H1 (cell line): ENCODE measurements around the gene OTC.
A peak's percentile ranks its signal among the peaks of the same experiment; 100 is the strongest.

Experiments
- EP300 ChIP-seq, 2 experiments: IDR thresholded peaks; 1 replicate in 1 of 2; 2 replicates in 1 of 2; pipeline ENCODE4 v1.6.1; 2011 to 2012; ENCODE audit warnings: low read depth in 2 of 2, low read length in 2 of 2, mild to moderate bottlenecking in 2 of 2, borderline replicate concordance in 1 of 2, inconsistent platforms in 1 of 2, moderate library complexity in 1 of 2
- TF ChIP-seq, protein P1 (sequence below), 3 experiments: IDR thresholded peaks; 1 replicate in 2 of 3; 2 replicates in 1 of 3; pipeline versions ENCODE4 v1.5.1 to v1.6.1; 2011; ENCODE audit warnings: low read length in 3 of 3, mild to moderate bottlenecking in 3 of 3, inconsistent platforms in 2 of 3, low read depth in 1 of 3, moderate library complexity in 1 of 3; ENCODE audit not compliant: insufficient read depth in 1 of 3; ENCODE audit errors: control extremely low read depth in 1 of 3

DNA sequence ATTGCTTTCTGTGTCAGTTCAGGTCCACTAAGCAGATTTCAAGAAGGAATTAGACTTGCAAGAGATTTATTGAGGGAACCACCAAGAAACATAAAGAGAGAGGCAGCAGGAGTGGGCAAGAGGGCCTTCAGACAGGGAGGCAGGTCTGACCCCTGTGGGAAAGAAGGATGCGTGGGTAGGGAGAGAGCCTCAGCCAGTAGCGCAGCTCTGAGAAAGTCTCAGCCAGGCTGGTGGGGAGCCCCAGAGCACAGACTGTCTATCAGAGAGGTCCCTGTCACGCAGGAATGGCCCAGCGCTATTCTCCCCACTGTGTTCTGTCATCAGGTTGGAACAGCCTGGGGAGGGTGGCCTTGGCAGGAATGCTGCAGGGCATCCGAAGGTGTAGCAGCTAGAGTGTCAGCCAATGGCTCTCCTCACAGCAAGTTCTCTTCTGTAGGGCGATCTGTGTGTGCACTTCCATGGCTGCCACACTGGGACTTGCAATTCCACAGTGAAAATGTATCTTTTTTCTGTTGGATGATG, 48.0 kb downstream of the OTC start:
- TF ChIP-seq, protein P1, sequence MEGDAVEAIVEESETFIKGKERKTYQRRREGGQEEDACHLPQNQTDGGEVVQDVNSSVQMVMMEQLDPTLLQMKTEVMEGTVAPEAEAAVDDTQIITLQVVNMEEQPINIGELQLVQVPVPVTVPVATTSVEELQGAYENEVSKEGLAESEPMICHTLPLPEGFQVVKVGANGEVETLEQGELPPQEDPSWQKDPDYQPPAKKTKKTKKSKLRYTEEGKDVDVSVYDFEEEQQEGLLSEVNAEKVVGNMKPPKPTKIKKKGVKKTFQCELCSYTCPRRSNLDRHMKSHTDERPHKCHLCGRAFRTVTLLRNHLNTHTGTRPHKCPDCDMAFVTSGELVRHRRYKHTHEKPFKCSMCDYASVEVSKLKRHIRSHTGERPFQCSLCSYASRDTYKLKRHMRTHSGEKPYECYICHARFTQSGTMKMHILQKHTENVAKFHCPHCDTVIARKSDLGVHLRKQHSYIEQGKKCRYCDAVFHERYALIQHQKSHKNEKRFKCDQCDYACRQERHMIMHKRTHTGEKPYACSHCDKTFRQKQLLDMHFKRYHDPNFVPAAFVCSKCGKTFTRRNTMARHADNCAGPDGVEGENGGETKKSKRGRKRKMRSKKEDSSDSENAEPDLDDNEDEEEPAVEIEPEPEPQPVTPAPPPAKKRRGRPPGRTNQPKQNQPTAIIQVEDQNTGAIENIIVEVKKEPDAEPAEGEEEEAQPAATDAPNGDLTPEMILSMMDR (IDR thresholded peaks at IDR 0.05; ENCODE audit: control extremely low read depth in 1 of 3, insufficient read depth in 1 of 3, low read depth in 1 of 3, low read length in 3 of 3) = no peak
- TF ChIP-seq EP300 (IDR thresholded peaks at IDR 0.05; ENCODE audit: borderline replicate concordance in 1 of 2, low read depth in 2 of 2, low read length in 2 of 2) = peak in 1 of 2 experiments; percentile 78; a peak in 1 of 3 replicates
